NT2/D1 (cell line): ENCODE measurements around the gene LELP1.
A peak's percentile ranks its signal among the peaks of the same experiment; 100 is the strongest.
"Not testable (repeated sequence)": the region's sequence is repeated elsewhere in the genome, so short reads cannot be mapped to it uniquely, and the experiment has no call there.

ENCODE experiments used
- DNase-seq: peaks from one replicate; pipeline ENCODE4 v3.0.0-alpha.2; 2011; ENCODE audit warnings: low read depth, low spot score
- H3K27me3 ChIP-seq: 2 replicates; pipeline ENCODE4 v1.6.0; 2011; ENCODE audit warnings: mild to moderate bottlenecking; ENCODE audit not compliant: insufficient read length, insufficient read depth
- H3K36me3 ChIP-seq: 2 replicates; pipeline ENCODE4 v1.6.1; 2011; ENCODE audit warnings: mild to moderate bottlenecking, low read length, mixed read lengths; ENCODE audit not compliant: insufficient read depth, insufficient read length
- H3K4me1 ChIP-seq: 2 replicates; pipeline ENCODE4 v1.5.1; 2011; ENCODE audit not compliant: insufficient read depth, insufficient read length
- H3K4me3 ChIP-seq: 2 replicates; pipeline ENCODE4 v1.5.1; 2011; ENCODE audit warnings: low read depth; ENCODE audit not compliant: insufficient read length
- H3K9ac ChIP-seq: 2 replicates; pipeline ENCODE4 v1.6.0; 2011; ENCODE audit warnings: low read depth; ENCODE audit not compliant: insufficient read length
- H3K9me3 ChIP-seq: 2 replicates; pipeline ENCODE4 v1.5.1; 2011; ENCODE audit warnings: mild to moderate bottlenecking, low read length; ENCODE audit not compliant: insufficient read depth
- SUZ12 ChIP-seq: IDR thresholded peaks from 2 replicates; pipeline ENCODE4 v1.6.1; 2011; ENCODE audit not compliant: insufficient read length, insufficient read depth; ENCODE audit errors: extremely low read depth
- YY1 ChIP-seq: IDR thresholded peaks from 2 replicates; pipeline ENCODE4 v1.6.1; 2011; ENCODE audit not compliant: insufficient read length, insufficient read depth
- ZNF274 ChIP-seq: IDR thresholded peaks from 2 replicates; pipeline ENCODE4 v1.6.1; 2011; ENCODE audit warnings: mild to moderate bottlenecking, low read depth, low read length

LELP1 gene

DNA sequence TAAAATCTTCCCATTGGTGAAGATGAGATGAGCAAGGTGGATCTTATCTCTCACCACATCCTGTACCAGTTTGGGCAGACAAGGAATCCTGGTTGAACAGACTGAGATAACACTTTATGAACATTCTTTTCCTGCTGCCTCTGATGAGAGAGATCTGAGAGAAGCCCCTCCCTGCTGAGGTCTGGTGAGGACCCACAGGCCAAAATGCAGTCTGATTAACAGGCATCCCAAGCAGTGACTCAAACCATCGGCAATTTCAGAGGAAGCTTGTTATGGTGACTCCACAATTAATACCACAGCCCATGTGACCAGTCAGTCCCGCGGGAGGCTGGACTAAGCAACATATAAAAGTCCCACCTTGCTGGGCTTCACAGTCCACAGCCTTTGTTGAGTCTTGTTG is 14.0 kb downstream of the LELP1 start, which contains the start of gene PRR9:
TSS of gene PRR9 (plus strand) at position 373 of the 400 bp plus-strand sequence. CDS start 561 bp downstream, outside the sequence.
- no peaks in the 10 kb centered on the region for H3K36me3 ChIP-seq
- TF ChIP-seq YY1 = no peak
- no peak for TF ChIP-seq SUZ12

DNA sequence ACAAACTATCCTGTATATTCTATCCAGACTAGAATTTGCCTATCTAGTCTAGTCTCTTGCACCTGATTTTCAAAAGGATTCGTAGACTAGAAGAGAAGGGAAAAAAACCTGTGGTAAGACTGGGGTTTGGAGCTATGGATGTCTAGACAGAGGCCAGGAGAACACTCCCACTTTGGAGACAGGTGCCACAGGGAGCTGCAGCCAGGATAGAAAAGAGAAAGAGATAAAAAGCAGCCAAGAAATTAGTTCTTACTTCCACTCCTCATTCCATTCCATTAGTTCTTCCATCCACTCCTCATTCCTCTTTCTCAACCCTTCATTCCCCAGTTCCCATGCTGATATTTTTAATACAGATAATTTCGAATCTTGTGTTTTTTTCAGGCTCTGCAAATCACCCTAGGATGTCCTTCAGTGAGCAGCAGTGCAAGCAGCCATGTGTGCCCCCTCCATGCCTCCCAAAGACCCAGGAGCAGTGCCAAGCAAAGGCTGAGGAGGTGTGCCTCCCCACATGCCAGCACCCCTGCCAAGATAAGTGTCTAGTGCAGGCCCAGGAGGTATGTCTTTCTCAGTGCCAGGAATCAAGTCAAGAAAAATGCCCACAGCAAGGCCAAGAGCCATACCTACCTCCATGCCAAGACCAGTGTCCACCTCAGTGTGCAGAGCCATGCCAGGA is 14.7 kb downstream of the LELP1 start:
- H3K4me3 ChIP-seq = no peak overlapping the region
- H3K4me1 ChIP-seq = no peaks in the 10 kb centered on the region
- no peaks in the 10 kb centered on the region for H3K36me3 ChIP-seq
- TF ChIP-seq YY1 (no peak), SUZ12 (no peak), ZNF274 (no peak)
- peaks cover 2% of the 10 kb centered on the region for H3K27me3 ChIP-seq
- no peak overlapping the region for H3K9ac ChIP-seq
- H3K9me3 ChIP-seq = no peaks in the 10 kb centered on the region
- DNase-seq = no peak

More for the DNA sequence above, 14.0 kb downstream of the LELP1 start, which contains the start of gene PRR9:
- DNase-seq = no peak
- H3K9ac ChIP-seq = no peak within 1 kb of the TSS
- peaks cover 2% of the 10 kb centered on the region for H3K27me3 ChIP-seq
- no peaks in the 10 kb centered on the region for H3K9me3 ChIP-seq
- H3K4me1 ChIP-seq = no peaks in the 10 kb centered on the region
- no peak within 1 kb of the TSS for H3K4me3 ChIP-seq

DNA sequence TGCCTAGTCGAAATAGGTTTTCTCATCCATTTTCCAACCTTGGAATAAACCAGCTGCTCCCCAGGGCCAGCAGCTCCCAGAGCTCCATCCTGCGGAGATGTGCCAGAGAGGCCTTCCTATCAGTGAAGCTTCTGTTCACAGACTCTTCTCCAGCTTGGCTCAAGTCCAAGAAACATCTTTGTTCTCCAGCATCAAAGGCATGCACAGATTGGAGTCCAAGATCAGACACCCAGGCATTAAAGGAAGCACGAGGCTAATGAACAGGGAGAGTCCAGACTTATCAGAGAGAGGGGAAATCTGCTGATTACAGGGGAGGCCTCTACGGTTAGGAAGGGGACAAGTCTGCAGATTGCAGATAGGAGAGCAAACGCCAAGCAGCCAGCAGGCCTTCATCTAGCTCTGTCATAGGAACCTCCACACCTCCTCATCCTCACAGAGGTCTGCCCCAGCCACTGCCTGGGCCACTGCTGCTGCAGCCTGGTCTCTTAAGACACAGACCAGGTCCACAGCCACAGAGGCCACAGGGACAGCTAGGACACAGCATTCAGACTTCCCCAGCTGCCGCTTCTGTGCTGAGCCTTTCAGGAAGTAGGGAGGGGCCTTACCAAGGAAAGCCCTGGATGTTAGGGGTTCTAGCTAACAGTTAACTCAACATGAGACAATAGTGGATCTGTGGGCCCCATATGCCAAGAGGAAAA is 17.5 kb downstream of the LELP1 start:
- Histone ChIP-seq H3K27me3 (peaks cover 2% of the 10 kb centered on the region), H3K9ac (no peak overlapping the region), H3K9me3 (no peaks in the 10 kb centered on the region), H3K4me1 (no peaks in the 10 kb centered on the region), H3K4me3 (no peak overlapping the region), H3K36me3 (no peaks in the 10 kb centered on the region)
- TF ChIP-seq ZNF274 (no peak), YY1 (no peak), SUZ12 (no peak)
- DNase-seq = no peak

DNA sequence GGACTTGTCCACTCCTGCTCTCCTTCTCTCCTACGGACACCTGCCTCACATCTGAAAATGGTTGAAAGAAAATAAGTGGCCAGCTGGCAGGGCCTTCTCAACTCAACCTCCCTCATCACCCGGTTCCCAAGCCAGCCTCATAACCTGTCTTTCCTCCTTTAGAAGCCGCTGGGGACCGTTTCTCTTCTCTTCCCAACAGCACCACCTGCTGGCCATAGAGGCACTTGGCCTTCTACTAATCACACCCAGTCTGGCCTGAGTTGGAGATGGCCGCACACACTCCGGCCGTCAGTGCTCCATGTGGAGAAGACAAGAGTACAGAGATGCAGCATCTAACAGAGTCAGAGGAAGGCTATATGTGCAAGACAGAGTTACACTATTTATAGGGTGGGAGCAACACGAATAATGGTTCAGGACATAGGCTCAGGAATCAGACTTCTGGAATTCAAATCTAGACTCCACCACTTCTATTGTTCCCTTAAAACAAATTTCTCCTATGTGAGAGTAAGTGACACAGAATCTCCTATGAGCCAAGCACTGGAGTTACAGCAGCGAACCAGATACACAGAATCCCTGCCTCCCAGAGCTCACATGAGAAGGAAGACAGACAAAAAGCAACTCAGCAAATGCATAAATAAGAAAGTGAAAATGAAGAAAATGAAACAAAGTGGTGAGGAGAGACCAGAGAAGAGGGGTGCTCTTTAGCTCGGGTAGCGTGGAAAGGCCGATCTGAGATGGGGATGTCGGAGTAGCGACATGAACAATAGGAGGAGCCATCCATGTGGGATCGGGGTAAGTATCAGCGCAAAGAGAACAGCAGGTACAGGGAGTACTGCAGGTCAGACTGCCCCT is 20.0 kb downstream of the LELP1 start:
- H3K36me3 ChIP-seq, H3K27me3 ChIP-seq, H3K4me1 ChIP-seq, H3K9ac ChIP-seq, H3K9me3 ChIP-seq, H3K4me3 ChIP-seq: not testable (repeated sequence)
- DNase-seq = peak; percentile 36

DNA sequence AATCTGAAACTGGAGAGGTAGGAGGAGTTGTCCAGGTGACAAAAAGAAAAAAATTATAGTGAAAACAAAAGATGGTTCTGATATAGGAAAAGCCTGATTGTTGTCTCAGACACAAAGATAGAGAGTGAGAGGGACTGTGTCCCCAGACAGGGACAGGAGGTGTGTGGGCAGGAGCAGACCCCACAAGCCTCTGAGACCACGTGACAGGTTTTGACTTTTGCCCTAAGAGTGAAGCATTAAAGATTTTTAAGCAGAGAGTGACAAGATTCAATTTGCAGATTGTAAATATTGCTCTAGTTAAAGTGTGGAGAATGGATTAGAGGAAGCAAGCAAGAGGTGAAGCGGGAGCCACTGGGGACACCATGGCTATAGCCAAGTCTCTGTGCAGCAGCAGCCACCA is 24.6 kb downstream of the LELP1 start:
- Histone ChIP-seq H3K4me3 (no peak overlapping the region), H3K36me3 (no peaks in the 10 kb centered on the region), H3K9me3 (no peaks in the 10 kb centered on the region), H3K9ac (no peak overlapping the region), H3K27me3 (no peaks in the 10 kb centered on the region), H3K4me1 (no peaks in the 10 kb centered on the region)
- DNase-seq = no peak
- no peak for TF ChIP-seq ZNF274
- TF ChIP-seq YY1 = no peak
- TF ChIP-seq SUZ12 = no peak

DNA sequence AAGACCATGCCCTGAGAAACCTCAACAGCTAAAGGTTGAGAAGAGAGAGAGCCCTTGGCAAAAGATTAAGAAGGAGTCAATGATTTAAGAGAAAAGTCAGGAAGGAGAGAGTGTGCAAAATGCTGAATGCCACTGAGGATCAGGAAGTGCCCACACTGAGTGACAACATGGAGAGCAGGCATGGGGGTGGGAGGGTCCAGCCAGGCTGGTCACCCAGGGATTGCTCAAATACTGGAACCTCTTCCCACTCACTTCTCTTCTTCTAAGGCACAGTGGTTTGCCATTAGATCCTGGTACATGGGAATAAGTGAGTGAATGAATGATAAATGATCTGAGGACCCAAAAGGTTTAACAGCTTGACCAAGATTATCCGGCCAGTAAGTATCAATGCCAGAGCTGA is 25.3 kb downstream of the LELP1 start:
- H3K36me3 ChIP-seq = no peaks in the 10 kb centered on the region
- TF ChIP-seq YY1 (no peak), ZNF274 (no peak), SUZ12 (no peak)
- H3K27me3 ChIP-seq = no peaks in the 10 kb centered on the region
- no peak for DNase-seq
- H3K4me1 ChIP-seq = no peaks in the 10 kb centered on the region
- H3K9me3 ChIP-seq = no peaks in the 10 kb centered on the region
- H3K4me3 ChIP-seq = no peak overlapping the region
- no peak overlapping the region for H3K9ac ChIP-seq

DNA sequence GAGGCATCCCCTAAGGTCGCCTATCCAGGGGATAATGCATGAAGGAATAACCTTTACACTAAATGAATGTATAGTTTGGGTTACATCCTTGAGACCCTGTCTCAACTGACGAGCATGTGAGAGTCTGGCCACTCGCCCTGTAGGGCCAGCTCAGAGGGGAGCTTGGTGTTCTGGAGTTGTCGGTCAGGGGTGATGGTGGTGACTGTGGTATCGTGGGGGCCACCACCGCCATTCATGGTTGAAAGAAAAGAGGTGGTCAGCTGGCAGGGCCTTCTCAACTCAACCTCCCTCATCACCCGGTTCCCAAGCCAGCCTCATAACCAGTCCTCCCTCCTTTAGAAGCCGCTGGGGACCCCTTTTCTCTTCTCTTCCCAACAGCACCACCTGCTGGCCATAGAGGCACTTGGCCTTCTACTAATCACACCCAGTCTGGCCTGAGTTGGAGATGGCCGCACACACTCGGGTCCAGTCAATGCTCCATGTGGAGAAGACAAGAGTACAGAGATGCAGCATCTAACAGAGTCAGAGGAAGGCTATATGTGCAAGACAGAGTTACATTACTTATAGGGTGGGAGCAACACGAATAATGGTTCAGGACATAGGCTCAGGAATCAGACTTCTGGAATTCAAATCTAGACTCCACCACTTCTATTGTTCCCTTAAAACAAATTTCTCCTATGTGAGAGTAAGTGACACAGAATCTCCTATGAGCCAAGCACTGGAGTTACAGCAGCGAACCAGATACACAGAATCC is 26.0 kb downstream of the LELP1 start:
- not testable (repeated sequence) for H3K36me3 ChIP-seq, H3K4me1 ChIP-seq, H3K4me3 ChIP-seq, H3K9me3 ChIP-seq, H3K27me3 ChIP-seq, H3K9ac ChIP-seq
- peak; percentile 23 for DNase-seq
